Right lung (tissue), 5 donors: Measurements from ENCODE around the gene MTMR4. TPM values are rescaled to one million over a fixed set of nuclear protein-coding genes. Genes with fewer than 3 reads are reported as not detected.
A peak's percentile ranks its signal among the peaks of the same experiment; 100 is the strongest.
"Not testable (repeated sequence)": the region's sequence is repeated elsewhere in the genome, so short reads cannot be mapped to it uniquely, and the experiment has no call there.

Experiments
- DNase-seq, 2 donors: peaks; one replicate each; pipeline ENCODE4 v3.0.0-alpha.2; 2013
- polyA plus RNA-seq, 5 donors: library from polyadenylated mRNA; unstranded; fragments of 120-200 nt; gene quantifications; one replicate each; pipeline versions ENCODE4 v1.2.1 to v1.2.3, GENCODE V29; 2013; ENCODE audit warnings: inconsistent platforms in 1 of 5, low replicate concordance in 1 of 5; ENCODE audit not compliant: insufficient read length in 5 of 5, insufficient read depth in 1 of 5

MTMR4 gene
- polyA plus RNA-seq, 5 donors: 35.3 to 49.8 (median 44.7) TPM

DNA sequence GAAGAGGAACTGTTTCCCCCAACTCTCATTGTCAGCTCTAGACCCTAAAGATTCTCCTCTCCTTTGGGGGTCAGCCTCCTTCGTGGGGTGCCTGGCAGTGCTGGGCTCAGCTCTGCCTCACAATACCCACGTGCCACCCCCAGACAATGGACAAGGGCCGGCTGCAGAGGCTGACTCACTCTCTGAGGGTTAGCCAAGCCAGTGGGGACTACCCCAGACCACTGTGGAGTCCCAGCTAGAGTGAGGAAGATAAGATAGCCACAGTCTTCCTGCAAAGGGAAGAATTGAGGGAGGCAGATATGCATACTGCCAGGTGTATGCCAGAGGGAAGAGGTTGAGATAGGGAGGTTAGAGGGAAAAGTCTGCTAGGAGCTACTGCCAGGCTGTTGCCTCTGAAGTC, 13.5 kb upstream of the MTMR4 start:
- no peak for DNase-seq

DNA sequence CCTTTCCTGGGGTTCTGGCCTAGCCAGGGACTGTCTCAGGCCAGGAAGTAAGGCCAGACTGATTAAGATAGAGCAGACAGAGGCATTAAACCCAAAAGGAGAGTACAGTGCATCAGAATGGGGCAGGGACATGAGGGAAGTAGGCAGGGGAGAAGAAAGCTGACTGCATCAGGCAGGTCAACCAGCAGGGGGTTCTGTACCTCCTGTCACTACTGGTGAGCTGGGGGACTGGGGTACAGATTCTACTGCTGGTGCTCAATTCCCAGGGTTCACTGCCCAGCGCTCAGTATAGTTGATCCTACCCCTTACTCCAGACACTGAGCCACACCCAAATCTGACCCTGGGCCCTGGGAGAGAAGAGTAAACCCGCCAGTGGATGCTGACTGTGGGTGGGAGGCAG, 12.9 kb upstream of the MTMR4 start:
- DNase-seq: no peak

DNA sequence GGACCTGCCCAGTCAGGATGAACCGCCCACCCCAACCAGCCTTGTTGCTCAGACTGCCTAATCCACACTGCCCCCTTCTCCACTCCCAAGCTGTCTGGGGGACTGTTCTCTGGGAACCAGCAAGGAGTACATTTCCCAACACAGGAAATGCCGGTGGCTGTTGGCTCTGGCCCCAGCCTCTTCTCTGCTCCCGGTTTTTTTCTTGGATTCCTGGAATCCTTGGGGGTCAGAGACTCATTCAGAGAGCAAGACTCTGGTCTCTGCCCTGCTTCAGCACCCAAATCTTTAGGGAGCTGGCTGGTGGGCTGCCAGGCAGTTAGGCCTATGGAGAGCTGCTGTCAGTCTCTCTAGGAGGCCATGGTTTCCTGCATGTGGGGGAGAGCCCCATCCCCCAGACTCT, 10.8 kb upstream of the MTMR4 start:
- peak; percentile 74 to 82 for DNase-seq

DNA sequence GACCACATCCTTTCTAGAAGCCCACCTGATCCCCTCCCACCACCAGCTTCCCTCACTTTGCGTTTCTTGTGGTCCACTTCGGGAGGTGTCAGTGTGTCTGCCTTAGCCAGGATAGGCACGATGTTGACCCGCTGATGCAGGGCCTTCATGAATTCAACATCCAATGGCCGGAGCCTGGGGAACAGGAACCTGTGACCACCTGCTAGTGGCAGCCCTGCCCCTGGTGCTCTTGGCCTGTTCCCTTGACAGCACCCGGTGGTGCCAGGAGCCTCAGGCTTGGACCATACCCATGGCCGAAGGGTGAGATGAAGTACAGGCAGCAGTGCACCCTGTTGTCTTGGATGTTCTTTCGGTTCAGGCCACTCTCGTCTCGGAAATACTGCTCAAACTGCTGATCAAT, 7.2 kb upstream of the MTMR4 start:
- DNase-seq: no peak

DNA sequence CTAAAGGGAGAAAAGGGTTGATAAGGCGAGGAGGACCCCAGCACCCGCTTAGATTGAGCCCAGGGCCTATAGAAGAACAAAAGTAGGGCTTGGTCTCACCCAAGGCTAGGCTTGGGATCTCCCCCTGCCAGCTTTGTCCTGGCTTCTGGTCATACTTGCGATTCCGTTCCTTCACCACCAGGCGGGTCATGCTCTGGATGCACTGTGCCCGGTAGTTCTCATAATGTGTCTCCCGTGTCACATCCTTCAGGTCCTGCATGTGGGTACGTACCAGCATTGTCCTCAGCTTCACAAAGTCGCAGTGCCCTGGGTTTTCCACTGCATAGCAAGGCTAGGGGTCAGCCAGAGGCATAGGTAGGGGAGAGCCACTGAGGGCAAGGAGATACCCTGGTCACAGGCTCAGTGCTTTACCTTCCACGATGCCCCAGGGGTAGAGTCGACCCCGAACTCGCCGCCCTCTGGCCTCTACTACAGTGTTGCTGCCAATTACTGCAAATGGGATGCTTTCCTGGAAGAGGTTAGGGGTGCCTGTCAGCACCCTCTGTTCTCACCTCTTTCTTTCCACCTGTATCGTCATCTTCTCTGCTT, 6.5 kb upstream of the MTMR4 start:
- no peak for DNase-seq

DNA sequence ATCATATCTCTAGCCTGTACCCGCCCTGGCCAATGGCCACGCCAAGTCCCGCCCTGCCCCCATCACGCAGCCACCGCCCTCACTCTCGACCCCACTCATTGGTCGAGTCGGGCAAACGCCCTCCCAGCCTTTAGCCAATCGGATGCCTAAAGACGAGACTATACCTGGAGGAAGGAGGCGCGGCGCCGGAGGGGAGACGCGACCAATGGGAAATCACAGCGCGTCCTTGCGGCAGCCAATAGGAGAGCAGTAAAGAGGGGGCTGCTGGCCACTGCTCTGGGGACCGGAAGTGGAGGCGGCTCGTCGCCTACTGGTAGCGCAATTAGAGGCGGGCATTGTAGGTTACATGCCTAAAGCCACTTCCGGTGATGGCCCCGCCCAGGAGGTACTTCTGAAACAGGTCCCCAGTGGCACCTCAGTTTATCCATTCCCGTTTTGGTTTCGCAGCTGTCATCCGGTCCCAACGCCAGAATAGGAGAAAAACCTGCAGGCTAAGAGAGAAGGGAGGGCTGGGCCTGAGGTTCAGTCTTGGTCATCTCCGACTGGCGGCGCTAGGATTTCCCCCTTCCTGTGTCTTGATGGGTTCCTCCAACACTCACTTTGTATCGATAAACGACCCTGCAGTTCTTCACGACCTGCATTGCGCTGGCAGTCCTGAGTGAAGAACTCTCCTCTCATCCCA, 3.6 kb upstream of the MTMR4 start:
- peak; percentile 100 for DNase-seq

DNA sequence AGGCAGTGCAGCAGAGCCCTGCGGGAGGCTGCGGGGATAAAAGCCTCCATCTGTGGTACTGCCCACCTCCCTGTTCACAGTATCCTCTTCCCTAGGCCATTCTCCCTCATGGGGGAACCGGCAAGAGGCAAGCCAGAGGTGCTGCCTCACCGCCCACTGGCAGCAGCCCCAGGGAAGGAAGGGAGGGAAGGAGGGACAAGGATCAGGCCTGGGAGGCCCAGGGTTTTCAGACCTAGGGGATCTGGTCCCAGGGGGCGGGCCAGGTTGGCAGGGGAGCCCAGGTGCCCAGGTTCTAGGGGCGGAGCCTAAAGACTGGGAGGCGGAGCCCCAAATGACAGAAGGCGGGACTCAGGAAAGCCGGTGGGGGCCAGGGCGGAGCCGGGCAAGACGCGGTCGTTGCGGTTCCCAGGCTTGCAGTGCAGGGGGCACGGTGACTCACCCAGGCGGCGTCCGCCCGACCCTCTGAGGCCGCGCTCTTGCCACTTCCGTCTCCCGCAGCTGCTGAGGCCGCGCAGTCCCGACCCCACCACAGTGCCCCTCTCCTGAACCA, 3.0 kb upstream of the MTMR4 start:
- DNase-seq: no peak

DNA sequence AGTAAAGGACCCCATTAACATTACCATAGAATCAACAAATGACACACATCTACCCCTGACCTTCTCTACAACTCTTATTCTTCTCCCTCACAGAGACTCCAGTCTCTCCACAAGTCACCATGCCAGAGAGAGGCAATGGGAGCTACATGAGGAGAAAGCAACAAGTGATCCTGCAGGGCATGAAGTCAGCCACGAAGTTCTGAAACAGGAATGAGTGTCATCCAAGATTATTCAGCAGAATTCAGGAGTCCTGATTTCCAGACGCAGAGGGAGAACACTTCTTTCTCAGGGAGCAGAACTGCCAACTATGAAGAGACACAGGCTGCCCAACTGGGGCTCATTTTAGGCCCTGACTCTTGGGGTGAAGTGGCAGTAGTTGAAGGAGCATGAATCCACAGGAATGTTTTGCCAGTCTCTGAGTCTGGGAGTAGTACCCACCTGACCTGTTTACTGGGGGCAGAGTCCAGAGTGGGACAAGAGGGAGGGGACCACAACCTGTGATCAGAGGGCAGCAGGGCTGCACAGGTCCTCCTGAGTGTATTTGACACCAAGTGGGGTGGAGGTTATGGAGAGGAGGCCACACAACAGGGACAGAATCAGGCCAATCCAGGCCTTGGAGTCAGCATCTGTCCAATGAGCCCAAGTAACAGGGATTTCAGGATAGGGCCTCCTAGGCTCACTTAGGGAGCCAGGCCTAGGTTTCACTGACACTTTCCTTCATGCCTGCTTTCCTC, 2.4 kb upstream of the MTMR4 start:
- DNase-seq: no peak

DNA sequence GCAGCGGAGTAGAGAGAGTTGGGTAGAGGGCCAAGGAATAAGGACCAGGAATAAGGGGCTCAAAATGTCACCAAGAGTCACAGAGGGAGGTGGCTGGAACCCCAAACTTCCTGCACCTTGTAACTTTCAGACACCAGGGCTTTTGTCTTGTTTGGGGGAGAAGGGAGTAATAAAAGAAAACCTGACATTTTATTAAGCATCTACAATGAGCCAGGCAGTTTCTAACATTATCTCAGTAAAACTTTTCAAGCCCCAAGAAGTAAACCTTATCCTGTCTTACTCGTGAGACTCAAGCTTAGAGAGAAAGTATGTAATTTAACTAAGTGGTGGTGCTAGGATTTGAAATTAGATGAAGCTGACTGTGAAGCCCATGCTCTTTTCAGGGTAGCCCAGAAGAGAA, 848 bp upstream of the MTMR4 start:
- DNase-seq: no peak

DNA sequence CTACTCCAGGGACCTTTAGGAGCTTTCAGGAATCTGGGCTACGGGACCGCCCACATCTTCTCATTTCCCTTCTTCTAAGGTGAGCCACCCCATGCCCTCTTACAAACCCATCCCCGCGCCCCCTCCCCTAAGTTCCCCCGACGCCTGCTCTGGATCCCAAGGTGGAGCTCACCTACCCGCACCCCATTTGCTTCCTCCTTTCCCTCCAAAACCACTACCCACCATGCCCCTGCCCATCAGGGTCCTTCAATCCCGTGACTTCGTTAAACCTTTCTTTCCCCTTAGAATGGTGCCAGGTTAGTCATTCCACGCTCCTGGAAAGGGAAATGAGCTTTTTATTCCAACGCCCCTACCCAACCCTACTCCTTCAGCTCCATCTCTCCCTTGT, 326 bp upstream of the MTMR4 start:
- no peak for DNase-seq

DNA sequence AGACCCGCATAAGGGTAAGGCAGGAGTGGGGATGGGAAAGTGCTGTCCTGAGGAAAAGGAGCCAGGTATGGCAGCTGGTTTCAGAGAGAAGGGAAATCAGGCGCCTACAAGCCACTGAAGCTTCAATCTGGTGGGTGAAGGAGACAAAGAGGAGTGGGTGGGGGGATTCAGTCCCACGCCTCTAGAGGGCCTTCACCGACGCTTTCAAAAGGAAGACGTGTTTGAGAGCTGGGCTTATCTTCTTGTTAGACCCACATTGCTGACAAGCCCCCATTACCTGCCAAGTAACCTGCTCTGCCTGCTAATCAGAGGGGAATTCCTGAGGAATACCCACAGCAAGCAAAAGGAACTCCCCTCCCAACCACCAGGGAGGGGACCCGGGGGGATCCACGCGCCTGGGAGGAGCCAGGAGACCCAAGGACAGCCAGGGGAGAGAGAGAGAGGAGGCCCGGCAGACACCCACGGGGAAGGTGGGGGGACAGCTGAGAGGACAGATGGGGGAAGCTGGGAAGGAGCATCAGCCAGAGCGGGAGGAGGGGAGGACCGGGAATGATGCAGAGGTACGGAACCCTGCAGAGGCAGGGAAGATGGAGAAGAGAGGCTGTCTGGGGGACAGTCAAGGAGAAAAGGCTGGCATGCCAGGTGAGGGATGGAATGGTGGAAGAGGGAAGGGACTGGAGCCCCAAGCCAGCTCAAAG, 1.0 kb downstream of the MTMR4 start:
- no peak for DNase-seq

DNA sequence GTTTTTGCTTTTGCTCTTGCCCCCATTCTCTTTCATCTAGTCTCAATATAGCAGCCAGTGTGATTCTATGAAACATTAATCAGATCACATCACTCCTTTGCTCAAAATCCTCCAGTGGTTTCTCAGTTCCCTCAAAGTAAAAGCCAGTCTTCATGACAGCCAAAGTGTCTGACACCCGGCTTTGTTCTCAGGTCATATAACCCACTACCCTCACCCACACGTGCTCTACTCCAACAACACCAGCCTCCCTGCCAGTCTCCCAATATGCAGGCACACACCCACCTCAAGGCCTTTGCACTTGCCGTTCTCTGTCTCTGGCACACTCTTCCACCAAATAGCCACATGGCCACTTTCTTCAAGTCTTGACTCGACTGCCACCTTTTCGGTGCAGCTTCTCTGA, 4.4 kb downstream of the MTMR4 start:
- DNase-seq: no peak

DNA sequence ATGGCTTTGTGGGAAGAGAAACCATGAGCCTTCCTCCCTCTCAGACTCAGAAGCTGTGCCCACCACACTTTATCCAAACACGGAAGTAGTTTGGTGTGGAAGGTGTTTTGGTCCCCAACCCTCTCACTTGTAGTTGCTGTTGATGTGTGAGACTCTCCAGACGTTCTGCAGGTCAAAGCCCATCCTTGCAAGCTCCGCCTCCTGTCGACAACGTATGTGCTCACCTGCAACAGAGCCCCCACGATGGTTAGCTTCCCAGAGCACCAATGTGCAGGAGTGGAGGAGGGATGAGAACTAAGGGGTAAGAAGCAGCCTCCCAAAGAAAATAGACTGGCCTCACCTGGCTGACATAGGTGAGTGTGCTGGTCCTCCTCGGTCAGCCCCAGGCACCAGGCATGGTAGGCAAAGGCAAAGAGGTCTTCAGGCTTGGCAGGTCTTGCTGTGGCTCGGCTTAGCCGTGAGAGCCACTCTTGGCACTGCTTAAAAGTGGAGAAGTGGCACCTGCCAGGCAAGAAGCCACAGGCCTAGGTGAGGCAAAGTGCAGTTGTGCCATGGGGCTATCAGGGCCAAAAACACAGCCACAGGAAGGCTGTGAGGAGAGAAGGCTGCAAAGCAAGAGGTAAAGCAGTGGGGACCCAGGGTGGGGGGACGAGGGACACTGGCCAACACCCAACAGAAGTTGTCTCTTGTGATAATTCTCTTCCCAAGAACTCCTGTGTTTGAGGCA, 5.9 kb downstream of the MTMR4 start:
- no peak for DNase-seq

DNA sequence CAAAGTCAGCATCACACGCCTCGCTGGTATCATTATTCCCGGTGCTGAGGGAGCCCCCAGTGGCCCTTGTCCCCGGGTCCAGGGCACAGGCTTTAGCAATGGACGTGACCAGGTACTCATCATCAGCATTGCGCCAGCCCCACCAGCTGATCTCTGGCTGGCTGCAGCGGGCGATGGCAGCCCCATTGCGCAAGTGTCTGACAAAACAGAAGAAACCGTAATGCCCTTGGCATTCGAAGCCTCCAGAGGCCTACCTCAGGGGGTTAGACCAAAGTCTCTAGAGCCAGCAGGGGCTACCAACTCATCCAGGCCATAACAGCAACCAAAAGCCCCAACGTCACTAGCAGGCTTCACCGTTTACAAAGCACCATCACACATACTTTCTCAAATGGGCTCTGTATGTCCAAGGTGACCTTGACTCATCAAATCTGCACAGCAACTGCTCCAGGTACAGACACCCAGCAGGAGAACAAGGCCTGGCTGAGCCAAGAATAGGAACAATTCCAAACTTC, 7.3 kb downstream of the MTMR4 start:
- DNase-seq: no peak

DNA sequence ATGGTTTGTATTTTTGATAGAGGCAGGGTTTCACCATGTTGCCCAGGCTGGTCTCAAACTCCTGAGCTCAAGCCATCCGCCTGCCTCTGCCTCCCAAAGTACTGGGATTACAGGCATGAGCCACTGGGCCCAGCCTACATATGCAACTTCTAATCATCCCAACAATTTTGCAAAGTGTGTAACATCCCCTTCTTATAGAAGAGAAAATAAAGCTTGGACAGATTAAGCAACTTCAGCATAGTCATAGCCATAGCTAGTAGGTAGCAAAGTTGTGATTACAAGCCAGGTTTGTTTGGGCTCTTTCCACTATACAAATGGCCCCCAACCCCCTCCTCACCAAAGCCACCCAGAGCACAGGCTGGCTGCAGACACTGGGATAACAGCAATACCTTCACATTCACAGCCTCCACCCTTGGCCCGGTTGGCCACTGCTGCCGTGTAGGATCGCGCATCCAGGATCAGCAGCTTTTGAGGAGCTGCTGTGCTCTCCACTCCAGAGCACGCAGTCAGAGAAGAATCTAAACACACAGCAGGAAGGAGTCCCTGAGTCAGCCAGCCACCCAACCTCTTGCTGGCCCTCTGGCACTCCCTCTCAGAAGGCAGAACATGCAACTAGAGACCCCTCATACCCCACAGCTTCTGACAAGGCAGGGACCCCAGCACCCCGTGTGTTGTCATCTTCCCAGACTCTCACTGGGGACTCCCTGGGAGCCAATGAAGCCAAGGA, 7.9 kb downstream of the MTMR4 start:
- DNase-seq: no peak

DNA sequence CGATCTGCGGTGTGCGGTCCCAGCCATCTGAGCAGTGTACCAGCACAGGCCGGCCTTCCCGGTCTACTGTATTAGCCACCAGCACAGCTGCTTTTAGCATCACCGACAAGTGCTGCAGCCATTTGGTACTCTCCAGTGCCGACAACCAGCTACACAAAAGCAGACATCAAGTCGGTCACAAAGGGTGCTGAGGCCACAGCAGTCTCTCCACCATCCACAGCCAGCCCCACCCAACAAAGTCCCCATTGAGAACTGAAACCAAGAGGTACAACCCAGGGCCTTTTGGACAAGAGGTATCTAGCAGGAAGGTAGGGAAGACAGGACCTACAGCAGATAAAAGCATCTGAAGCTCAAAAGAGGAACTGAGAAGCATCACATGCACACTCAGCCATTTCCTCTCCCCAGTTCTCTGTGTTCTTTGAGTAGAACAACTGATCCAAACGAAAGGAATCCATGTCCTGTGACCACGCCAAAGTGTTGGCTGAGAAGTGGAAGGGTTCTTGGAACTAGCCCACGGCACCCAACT, 9.5 kb downstream of the MTMR4 start:
- DNase-seq: no peak

DNA sequence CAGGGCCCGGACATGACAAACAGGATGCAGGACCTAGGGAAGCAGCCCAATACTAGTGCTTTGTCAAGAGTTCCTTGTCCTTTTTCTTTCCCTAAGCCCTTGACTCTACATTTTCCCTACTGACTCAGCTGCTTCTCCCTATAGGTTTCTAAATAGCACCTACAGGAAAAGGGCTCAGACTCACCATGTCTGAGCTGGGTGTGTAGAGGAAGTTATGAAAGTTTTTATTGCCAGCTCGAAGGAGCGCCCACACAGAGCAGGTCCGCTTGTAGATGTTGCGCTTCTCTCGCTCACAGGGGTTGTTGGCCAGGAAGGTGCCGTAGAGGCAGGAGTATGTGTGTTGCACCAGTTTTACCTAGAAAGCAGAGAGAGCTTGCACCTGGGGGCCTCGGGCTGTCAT, 10.6 kb downstream of the MTMR4 start:
- no peak for DNase-seq

DNA sequence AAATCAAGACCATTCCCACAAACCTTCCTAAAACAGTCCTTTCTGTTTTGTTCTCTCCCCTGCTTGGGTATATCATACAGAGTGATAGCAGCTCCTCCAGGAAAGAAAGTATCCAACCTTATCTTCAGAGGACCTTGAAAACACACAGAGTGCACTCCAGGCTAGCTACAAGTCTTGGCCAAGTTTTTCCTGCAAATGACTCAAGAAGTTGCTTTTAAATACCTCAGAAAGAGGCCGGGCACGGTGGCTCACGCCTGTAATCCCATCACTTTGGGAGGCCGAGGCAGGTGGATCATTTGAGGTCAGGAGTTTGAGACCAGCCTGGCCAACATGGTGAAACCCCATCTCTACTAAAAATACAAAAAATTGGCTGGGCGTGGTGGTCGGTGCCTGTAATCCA, 11.3 kb downstream of the MTMR4 start:
- not testable (repeated sequence) for DNase-seq

DNA sequence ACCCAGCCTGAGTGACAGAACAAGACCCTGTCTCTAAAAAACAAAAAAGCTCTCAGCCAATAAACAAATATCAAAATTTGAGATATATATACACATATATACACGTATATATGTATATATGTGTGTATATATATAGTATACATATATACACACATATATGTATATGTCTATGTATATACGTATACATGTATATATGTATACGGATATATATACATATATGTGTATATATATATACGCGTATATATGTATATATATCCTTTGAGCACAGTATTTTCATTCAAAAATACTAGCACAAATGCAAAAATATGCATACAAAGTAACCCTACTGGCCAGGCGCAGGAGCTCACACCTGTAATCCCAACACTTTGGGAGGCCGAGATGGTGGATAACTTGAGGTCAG, 13.0 kb downstream of the MTMR4 start:
- DNase-seq: no peak

DNA sequence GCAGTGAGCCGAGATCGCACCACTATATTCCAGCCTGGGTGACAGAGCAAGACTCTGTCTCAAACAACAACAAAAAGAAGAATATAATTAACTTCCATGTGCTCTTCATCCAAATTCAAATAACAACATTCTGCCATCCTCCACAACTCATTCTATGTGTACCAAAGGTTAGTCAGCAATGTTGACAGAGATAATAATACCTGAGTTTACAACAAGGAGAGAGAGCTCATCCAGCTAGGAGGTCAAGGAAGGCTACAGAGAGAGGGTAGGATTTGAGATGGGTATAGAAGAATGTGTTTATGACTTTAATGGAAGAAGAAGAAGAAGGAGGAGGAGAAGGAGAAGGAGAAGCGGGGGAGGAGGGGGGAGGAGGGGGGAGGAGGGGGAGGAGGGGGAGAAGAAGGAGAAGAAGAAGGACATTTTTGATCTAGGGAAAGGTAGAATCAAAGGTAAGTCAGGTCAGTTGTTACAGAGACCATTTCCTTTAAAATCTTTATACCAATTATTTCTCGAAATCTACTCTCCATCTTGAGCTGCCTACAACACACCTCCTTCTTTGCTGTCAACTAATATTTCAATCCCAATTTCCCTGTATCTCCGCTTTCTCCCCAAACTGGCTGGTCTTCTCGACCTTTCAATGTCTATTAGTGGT, 16.1 kb downstream of the MTMR4 start:
- no peak for DNase-seq
